GDM1 (cell line): ENCODE results near the gene CPLX1.
"Not testable (repeated sequence)": the region's sequence is repeated elsewhere in the genome, so short reads cannot be mapped to it uniquely, and the experiment has no call there.

ENCODE experiments used
- DNase-seq: peaks from one replicate; lab custom pipeline; 2025; lab: John Stamatoyannopoulos, UW

The CPLX1 gene

DNA sequence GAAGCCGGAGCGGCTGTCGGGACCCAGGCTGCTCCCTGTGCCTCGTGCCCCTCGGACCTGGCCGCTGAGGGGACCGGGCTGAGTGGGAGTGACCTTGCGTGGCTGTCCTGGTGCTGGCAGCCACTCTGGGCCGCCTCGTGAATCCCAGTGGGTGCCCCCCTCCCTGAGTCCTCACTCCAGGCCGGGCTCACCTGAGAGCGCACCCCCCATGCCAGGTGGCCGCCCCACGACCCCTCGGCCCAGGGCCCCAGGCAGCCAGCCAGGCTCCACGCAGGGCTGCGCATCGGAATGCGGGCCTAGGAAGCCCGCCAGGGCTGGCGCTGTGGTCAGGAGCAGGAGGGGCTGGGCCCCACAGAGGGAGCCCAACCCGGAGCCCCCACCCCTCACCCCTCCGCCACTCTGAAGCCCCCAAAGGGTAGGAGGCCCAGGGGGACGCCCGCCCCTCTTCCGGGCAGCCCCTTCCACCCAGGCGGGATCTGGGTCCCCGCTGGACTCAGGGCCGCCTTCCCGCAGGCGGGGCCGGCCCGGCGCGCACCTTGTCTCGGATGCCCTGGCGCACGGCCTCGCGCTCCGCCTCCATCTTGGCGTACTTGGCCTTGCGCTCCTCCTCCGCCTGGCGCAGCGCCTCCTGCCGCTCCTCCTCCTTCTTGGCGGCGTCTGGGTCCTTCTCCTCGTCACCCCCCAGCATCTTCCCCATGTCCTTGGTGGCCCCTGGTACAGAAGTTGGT lies 33.9 kb downstream of the CPLX1 start:
- no peak for DNase-seq

DNA sequence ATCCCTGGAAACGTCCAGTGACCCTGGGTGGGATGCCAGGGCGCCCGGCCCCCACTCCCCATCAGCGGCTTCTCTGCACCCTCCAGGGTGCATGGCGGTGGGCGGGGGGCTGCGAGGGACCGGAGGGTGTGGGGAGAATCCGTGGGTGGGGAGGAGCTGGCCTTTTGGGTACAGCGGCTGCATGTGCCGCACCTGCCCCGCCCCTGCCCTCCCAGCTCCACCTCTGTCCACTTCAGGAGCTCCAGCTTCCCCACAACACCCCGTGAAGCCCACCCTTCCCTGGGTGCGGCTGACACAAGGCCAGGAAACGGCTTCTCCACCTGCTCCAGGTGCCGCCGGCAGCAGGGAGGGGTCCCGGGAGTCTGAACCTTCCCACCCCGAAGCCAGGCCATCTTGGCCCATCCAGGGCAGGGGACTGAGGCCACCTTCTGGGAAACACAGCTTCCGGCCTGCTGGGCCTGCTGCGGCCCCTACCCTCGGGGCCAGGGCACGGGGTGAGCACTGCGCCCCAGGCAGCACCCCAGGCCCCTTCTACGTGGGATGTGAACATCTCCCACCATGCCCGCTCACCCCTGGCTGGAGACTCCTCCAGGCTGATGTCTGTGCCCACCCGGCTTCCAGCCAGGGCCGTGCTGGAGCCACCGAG lies 34.6 kb downstream of the CPLX1 start:
- no peak for DNase-seq

DNA sequence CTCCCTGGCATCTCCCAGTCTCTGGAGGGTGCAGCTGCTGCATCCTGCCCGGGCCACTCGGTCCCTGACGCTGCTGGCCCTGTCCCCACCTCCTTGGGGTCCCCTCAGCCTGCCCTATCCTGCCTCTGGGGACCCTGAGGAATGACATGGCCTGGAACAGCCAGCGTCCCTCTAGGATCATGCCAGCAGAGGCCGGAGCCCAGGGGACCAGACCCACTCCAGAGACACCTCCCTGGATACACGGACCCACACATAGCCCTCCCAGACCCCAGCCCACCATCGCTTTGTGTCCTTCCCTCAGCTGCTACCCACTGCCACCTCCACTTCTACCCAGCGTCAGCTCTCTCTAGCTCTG lies 35.5 kb downstream of the CPLX1 start:
- no peak for DNase-seq

DNA sequence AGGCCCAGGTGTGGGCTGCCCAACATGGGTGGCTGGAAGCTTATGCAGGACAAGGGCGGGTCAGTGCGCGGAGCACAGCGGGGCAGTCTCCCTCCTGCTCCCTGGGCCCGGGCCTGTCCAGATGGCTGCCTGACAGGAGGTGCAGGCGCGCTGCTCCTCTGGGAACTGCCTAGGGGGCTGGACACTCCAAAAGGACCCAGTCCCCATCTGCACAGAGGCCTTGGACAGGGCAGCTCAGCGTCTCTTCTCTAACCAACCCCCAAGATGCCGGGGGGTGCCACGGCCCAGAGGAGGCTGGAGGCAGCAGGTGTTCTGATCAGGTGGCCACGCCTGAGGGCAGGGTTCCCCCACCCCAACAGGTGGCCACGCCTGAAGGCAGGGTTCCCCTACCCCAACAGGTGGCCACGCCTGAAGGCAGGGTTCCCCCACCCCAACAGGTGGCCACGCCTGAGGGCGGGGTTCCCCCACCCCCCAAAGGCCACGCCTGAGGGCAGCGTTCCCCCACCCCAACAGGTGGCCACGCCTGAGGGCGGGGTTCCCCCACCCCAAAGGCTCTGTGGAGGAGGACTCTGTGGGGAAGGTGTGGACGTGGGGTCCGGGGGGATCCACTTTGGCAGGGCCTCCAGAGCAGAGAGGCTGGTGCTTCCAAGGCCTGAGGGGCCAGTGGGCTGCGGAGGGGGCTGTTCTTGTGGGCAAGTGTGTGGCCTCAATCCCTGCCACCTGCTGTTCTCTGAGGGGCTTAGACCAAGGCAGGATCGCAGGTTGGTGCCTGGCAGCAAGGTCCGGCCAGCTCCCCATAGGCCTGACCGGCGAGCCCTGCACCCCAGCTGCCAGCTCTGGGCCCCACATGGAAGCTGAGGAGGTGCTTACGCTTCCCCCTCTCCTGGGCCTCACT lies 36.1 kb downstream of the CPLX1 start:
- DNase-seq, result no peak

DNA sequence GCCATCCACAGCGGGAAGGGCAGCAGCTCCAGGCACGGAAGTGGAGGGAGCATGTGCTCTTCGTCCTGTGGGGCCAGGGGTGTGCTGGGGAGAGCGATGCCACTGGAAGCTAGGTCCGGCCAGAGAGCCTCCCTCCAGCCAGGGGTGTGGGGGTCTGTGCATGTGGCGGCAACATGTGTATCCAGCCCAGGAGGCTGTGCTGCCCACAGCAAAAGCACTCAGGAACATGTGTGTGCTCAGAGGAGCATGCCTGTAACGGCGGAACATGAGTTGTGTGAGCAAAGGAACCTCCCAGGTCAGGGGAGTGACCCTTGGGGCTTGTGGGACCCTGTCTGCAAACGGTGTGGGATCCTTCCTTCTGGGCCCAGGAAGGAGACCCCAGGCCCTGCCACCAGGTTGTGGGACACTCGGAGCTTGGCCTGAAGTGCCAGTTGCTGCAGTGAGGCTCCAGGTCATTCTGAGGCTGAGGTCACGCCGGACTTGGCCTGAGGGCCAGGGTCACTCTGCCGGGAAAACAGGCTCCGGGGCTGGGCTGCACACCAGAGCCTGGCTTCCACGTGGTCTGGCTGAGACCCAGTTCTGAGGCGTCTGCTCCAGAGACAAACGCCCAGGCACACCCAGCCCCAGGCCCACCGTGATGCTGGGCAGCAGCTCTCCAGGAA lies 37.2 kb downstream of the CPLX1 start:
- no peak for DNase-seq

DNA sequence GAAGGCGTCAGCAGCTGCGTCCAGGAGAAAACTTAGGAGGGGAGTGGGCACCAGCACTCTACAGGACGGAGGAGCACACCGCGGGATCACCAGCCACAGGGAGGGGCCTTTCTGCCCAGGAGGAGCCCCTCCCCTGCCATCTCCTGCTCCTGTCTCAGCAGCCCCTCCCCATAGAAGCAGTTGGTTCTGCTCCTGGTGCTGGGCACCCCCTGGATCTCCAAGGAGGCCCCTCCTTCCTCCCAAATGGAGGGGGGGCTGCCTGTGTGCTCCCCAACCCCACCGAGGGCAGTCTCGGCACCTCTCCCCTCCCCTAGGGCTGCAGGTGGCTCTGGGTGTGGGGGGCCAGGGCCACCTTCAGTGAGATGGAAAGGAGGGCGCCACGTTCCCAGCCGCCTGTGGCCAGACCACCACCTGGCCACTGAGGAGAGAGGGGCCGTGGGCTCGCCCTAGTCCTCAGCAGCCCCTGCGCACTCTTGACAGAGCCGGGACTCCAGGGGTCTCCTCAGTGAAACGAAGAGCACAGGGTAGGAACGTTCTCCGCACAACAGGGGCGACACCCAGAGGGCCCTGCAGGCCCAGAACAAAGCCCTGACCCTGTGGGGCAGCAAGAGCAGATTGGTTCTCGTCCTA lies 37.8 kb downstream of the CPLX1 start:
- DNase-seq, result no peak

DNA sequence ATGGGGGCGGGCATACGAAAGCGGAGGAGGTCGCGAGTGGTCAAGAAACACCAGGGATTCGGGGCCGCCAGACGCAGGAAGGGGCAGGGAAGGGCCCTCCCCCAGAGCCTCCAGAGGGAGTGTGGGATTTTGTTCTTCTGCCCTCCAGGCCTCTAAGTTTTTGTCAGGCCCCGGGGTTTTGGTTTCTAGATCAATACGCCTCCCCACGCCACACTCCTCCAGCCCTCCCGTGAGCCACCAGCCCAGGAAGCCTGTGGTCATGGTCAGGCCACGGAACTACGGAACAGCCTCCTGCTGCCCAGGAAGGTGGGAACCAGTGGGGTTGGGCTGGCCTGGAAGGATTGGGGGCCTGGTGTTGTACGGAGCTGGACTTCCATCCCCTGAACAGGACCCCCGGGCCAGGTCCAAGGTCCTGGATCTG lies 38.4 kb downstream of the CPLX1 start:
- no peak for DNase-seq

DNA sequence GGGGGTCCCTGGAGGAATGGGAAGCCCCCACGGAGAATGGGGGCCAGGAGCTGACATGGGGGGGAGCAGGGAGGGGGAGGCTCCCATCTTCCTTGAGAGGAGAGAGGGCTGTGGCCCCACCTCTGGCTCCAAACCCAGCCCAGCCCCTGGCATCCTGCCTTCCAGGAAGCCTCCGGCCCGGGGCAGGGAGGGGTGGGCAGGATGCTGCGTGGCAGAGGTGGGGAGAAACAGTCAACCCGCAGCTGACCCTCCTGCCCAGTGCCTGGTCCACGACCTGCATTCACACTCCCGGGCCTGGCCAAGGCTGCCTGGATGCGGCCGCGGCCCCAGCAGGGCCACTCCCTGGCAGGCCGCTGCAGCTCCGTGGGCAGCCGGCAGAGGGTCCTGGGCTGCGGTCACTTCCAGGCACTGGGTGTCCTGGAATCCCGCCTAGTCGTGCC lies 39.0 kb downstream of the CPLX1 start:
- DNase-seq, result no peak

DNA sequence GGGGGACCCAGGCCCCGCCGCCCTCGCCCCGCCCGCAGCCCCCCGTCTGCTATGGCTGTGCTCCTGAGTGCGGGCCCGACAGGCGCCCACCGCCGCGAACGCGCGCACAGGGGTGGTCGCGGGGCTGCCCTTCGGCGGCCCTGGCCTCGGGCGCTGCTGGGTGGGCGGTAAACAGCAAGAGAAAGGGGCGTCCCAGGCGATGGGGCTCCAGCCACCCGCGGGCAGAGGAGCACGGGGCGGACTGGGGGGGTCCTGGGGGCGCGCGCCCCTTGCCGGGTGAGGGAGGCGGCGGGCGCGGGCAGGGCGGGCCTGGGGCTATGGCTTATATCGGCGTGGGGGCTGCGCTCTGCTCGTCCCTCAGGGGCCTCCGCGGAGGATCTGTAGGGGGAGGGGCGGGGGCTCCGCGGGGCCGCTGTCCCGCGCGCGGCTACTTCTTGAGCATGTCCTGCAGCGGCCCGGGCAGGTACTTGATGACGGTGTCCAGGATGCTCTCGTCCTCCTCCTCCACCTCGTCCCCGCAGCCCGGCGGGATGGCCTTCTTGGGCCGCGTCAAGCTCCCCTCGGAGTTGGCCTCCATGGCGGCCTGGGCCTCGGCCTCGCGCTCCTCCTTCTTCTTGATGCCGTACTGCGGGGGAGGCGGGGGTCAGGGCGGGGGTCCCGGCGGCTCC lies 39.7 kb downstream of the CPLX1 start:
- DNase-seq, result no peak

DNA sequence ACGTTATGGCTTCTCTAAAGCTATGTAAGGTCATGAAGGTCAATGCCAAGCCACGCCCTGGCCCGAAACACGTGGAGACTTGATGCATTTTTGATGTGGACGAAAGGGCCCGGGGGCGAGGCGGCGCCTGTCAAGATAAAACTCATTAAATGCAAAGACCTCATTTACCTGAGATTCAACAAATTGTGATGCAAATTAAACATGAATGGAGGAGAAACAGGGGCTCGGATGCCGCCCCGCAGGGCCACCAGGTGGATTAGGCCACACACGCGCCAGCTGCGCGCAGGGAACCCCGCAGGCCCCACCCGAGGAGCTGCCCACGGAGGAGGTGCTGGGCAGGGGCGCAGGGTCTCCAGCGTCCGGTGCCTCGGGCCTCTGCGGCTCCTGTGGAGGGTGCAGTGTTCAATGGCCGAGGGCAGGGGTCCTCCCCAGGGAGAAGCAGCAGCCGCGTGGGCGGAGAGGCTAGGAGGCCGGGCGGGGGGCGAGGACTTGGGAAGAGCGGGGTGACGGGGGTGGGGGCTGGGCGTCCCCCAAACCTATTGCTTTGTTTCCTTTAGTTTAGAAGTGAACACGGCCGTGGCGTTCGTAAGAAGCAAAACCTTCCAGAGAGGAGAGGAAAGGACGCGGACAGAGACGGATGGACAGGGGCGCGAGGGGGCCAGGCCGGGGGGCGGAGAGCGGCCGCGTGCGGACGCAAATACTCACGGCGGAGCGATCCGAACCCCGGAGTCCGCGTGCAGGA lies 40.4 kb downstream of the CPLX1 start:
- DNase-seq, result no peak

DNA sequence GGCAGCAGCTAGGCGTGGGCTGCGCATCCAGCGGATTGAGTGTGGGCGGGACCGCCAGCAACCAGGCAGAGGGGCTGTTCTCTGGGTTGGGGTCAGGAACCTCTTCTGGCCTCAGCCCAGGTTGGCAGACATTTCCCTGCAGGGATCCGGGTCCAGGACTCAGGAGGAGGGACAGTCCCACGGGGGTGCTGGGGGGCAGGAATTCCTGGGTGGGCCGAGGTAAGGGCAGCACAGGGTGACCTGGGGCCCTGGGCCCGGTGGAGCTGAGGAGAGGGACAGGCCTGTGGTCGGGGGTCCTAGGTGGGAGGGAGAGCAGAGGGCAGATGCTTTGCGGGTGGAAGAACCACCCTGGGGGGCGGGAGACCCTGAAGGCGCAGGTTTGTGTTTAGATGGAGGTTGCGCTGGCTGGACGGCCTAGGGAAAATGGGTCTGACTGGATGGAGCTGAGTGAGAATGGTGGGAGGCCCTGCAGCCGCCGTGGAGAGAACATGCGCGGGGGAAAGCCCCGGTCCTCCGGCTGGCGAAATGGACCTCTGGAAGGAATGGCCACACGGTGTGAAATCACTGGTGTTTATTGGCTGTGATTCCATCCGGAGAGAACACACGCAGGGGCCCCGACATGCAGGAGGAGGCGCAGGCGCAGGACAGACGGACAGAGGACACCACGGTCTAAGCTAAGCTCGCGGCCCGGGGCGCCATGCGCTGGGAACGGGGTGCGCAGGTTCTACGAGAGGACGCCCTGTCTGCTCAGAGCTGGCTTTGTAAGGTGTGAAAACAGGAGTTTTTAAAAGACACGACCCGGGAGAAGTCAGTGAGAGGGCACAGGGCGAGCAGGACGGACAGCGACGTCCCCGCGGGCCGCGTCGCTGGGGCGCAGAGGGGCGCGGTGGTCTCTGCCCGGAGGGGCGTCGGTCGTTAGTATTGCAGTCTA lies 41.3 kb downstream of the CPLX1 start:
- DNase-seq, result no peak

DNA sequence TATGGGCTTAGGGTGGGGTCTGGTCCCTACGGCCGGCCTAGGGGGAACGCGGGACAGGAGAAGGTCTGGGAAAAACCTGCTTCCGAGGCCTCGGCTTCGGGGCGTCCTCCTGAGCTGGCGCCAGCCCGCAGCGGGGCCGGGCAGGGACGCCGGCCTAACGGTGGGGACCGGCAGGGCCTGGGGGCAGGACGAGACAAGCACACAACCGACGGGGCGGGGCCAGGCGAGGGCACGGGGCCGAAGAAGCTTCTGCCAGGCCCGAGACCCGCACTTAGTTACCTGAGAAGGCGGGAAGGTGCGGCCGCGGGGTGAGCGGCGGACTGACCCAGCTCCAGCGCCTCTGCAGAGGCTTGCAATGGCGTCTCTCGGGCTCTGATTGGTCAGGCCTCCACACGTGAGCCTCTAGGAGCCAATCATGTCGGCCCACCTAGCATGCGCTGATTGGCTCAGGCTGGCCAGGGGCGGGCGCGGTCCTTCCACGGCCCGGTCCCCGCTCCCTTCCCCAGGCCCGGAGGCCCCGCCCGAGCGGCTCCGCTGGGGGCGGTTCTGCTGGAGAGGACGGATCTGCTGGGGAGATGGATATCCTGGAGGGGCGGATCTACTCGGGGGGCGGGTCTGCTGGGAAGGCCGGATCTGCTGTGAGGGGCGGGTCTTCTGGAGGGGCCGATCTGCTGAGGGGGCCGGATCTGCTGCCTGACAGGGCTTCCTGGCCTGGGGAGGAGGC lies 44.3 kb downstream of the CPLX1 start:
- DNase-seq, result peak; percentile 99

DNA sequence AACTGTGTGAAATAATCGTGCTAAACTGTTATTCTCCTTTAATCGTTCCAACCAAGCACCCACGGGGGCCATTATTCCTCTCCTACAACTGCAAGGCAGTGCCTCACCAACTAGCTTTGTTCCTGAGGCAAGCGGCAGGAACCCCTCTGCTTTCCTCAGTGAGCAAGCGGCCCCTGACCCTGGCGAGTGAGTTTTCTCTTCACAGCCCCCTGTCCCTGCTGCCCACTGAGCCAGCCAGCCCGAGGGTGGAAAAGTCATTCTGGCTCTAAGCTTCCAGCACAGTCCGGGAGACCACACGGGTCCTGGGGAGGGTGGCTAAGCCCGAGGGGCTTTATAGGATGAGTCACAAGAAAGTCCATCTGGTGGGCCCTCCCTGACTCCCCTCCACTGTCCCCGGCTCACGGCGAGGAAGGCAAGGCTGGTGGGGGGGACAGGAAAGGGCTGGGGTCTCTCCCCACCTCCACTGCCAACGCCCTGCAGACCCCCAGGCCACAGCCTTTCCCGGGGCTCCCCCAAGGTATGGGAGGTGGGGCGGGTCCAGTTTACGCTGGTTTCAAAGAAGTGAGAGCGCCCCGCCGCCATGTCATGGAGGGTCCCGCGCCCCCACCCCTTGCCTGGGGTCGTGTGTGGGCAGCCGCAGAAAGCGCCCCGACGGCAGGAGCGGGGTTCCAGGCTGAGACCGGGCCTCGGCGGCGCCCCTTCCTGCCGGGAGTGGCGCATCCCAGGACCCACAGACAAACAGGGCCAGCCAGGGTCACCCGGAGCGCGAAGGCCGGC lies 45.0 kb downstream of the CPLX1 start:
- no peak for DNase-seq

DNA sequence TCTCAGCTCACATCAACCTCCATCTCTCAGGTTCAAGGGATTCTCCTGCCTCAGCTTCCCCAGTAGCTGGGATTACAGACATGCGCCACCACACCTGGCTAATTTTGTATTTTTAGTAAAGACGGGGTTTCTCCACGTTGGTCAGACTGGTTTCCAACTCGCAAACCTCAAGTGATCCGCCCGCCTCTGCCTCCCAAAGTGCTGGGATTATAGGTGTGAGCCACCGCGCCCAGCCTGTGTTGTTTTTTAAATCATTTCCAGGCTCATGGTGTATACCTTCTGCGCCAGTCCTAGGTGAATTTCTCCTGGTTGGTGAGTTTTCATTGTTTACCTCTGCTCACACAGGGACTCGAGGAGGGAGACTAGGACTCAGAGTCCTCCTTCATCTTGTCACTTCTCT lies 45.7 kb downstream of the CPLX1 start:
- DNase-seq, result not testable (repeated sequence)

DNA sequence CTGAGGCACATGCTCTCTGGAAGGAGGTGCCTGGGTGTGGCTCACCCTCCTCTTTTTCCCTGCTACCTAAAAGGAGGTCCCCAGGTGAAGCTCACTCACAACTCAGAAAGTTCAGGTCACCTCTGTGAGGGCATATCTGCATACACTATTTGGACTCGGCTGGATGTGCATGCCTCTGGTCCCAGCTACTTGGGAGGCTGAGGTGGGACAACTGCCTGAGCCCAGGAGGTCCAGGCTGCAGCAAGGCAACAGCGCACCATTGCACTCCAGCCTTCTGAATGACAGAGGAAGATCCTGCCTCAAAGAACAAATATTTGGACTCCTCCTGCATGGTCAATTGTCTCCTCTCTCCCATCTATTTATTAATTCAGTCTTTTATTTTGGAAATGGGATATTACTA lies 46.4 kb downstream of the CPLX1 start:
- no peak for DNase-seq

DNA sequence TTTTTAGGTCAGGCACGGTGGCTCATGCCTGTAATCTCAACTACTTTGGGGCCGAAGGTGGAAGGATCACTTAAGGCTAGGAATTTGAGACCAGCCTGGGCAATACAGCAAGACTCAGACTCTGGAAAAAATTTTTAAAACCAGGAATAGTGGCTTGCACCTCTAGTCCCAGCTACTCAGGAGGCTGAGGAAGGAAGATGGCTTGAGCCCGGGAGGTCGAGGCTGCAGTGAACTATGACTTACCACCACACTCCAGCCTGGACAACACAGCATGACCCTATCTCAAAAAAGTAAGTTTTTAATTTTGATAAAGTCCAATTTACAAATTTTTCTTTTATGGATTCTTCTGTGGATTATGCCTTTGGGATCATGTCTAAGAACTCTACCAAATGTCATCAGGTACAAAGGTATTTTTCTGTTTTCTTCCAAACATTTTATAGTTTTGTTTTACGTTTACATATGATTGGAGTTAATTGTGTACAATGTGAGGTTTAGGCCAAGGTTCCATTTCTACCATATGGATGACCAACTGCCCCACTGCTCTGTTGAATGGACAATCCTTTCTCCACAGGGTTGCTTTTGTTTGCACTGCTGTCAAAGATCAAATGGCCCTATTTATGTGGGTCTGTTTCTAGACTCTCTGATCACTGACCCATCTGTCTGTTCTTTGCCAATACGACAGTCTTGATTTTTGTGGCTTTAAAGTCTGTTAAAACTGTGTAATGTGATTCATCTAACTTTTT lies 48.2 kb downstream of the CPLX1 start:
- DNase-seq, result no peak

DNA sequence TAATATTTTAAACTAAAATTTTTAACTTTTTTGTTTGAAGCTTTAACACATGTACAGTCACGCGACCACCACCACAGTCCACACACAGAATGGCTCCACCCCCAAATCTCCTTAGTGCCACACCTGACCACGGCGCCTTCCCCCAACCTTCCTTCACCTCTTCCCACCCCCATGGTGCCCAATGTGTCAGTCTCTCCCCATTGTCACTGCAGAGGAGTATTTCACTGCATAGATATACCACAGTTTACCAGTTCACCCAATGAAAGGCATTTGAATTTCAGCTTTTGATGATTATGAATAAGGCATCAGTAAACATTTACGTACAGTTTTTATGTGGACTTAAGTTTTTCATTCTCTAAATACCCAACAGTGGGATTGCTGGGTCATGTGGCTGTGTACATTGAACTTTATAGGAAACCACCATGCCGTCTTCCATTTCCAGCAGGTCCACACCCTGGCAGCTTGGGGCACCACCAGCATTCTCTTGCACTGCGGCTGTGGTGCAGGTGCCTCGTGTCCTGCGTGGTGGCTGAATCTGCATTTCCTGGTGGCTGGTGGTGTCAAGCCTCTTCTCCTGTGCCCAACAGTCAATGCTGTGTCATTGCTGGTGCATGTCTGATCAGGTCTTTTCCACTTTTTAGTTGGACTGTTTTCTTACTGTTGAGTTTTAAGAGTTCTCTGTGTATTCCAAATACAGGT lies 49.0 kb downstream of the CPLX1 start:
- DNase-seq, result no peak
